H1 (cell line): ENCODE results near the gene TCF7L2. TPM values are rescaled to one million over a fixed set of nuclear protein-coding genes. Genes with fewer than 3 reads are reported as not detected.
A peak's percentile ranks its signal among the peaks of the same experiment; 100 is the strongest.

Experiments used
- CTCF ChIA-PET: fragments of 300-600 bp; sonication (Branson Sonifier 250); formaldehyde crosslinking; loops from one replicate; lab custom pipeline; 2021; ENCODE audit not compliant: partially characterized antibody; lab: Charles Lee
- POLR2A ChIA-PET: fragments of 300-600 bp; sonication (Branson Sonifier 250); formaldehyde crosslinking; loops from one replicate; lab custom pipeline; 2021; ENCODE audit warnings: inconsistent platforms; ENCODE audit not compliant: partially characterized antibody; lab: Charles Lee
- DNase-seq, 2 experiments: peaks; one replicate each; pipeline versions ENCODE4 v3.0.0 to v3.0.0-alpha.2; 2010 to 2022; ENCODE audit warnings: low spot score in 2 of 2, low read depth in 1 of 2, mixed read lengths in 1 of 2
- FAIRE-seq: peaks from 2 replicates; lab custom pipeline; 2011; peaks lifted over from hg19 to GRCh38; lab: Jason Lieb, UNC
- H2AFZ ChIP-seq: 2 replicates; pipeline ENCODE4 v1.8.1; 2012; ENCODE audit warnings: low read length, inconsistent platforms
- H2AK5ac ChIP-seq: 2 replicates; pipeline ENCODE4 v1.6.1; 2013; ENCODE audit warnings: low read depth, low read length
- H2BK120ac ChIP-seq: replicated peaks from 2 replicates; pipeline ENCODE3; 2013; ENCODE audit warnings: low read depth, low read length, inconsistent platforms
- H2BK12ac ChIP-seq: 2 replicates; pipeline ENCODE4 v1.6.1; 2013; ENCODE audit warnings: low read depth, low read length
- H2BK15ac ChIP-seq: 2 replicates; pipeline ENCODE4 v1.6.1; 2013; ENCODE audit warnings: low read length
- H2BK20ac ChIP-seq: 2 replicates; pipeline ENCODE4 v1.6.1; 2013; ENCODE audit warnings: low read length
- H2BK5ac ChIP-seq: 2 replicates; pipeline ENCODE4 v1.6.1; 2013; ENCODE audit warnings: low read depth, low read length
- H3K14ac ChIP-seq: 2 replicates; pipeline ENCODE4 v1.6.1; 2013; ENCODE audit warnings: inconsistent platforms; ENCODE audit not compliant: insufficient read length
- H3K18ac ChIP-seq: 2 replicates; pipeline ENCODE4 v1.6.1; 2013; ENCODE audit warnings: low read length; ENCODE audit errors: extremely low read depth
- H3K23ac ChIP-seq: 2 replicates; pipeline ENCODE4 v1.6.1; 2013; ENCODE audit warnings: inconsistent platforms; ENCODE audit not compliant: insufficient read length
- H3K23me2 ChIP-seq: 2 replicates; pipeline ENCODE4 v1.6.1; 2013; ENCODE audit warnings: low read depth, low read length
- H3K27ac ChIP-seq: 2 replicates; pipeline ENCODE4 v1.6.1; 2011; ENCODE audit warnings: low read depth, low read length, inconsistent platforms
- H3K27me3 ChIP-seq, 4 experiments: replicated peaks in 1 of 4; 1 replicate in 1 of 4; 2 replicates in 3 of 4; pipeline versions ENCODE4 v1.6.1 to v1.8.1; 2011 to 2013; ENCODE audit warnings: low read length in 3 of 4, mild to moderate bottlenecking in 3 of 4, inconsistent platforms in 2 of 4, mixed read lengths in 2 of 4, moderate library complexity in 1 of 4; ENCODE audit not compliant: control insufficient read depth in 3 of 4, insufficient read depth in 3 of 4; ENCODE audit errors: extremely low read depth in 1 of 4
- H3K36me3 ChIP-seq, 4 experiments: 2 replicates each; pipeline versions ENCODE4 v1.6.1 to v1.8.1; 2011 to 2013; ENCODE audit warnings: mild to moderate bottlenecking in 4 of 4, low read length in 3 of 4, moderate library complexity in 2 of 4, control low read depth in 1 of 4, inconsistent platforms in 1 of 4; ENCODE audit not compliant: insufficient read depth in 4 of 4, control insufficient read depth in 2 of 4
- H3K4ac ChIP-seq: replicated peaks from 2 replicates; pipeline ENCODE3; 2013; ENCODE audit warnings: low read length, low read depth, mixed read lengths, inconsistent platforms; ENCODE audit not compliant: insufficient read length
- H3K4me1 ChIP-seq, 4 experiments: replicated peaks in 1 of 4; 1 replicate in 1 of 4; 2 replicates in 3 of 4; pipeline versions ENCODE4 v1.6.1 to v1.8.1; 2011 to 2013; ENCODE audit warnings: low read length in 3 of 4, inconsistent platforms in 2 of 4, mixed read lengths in 1 of 4; ENCODE audit not compliant: insufficient read depth in 4 of 4, control insufficient read depth in 3 of 4
- H3K4me2 ChIP-seq, 2 experiments: 2 replicates each; pipeline versions ENCODE4 v1.6.1 to v1.8.1; 2011 to 2013; ENCODE audit warnings: low read depth in 2 of 2, low read length in 2 of 2, control low read depth in 1 of 2, inconsistent platforms in 1 of 2, mild to moderate bottlenecking in 1 of 2; ENCODE audit not compliant: insufficient read depth in 1 of 2
- H3K4me3 ChIP-seq, 4 experiments: fragments of 200-600, 300-600 bp in 1 of 4; sonication (generic), shearing (Covaris generic), sonication (Bioruptor Twin) in 1 of 4; 2 replicates each; pipeline versions ENCODE4 v1.5.1 to v1.8.1; 2011 to 2016; ENCODE audit warnings: low read length in 4 of 4, low read depth in 3 of 4, control low read depth in 2 of 4, inconsistent platforms in 2 of 4, mild to moderate bottlenecking in 2 of 4, mixed read lengths in 1 of 4, moderate library complexity in 1 of 4; ENCODE audit not compliant: insufficient read depth in 2 of 4; ENCODE audit errors: extremely low read depth in 1 of 4
- H3K56ac ChIP-seq: replicated peaks from 2 replicates; pipeline ENCODE3; 2013; ENCODE audit warnings: low read depth, mild to moderate bottlenecking, mixed read lengths, low read length, inconsistent platforms; ENCODE audit not compliant: insufficient read length
- H3K79me1 ChIP-seq: 2 replicates; pipeline ENCODE4 v1.6.1; 2013; ENCODE audit warnings: low read depth, low read length, control low read depth
- H3K79me2 ChIP-seq, 2 experiments: 2 replicates each; pipeline versions ENCODE4 v1.6.1 to v1.8.1; 2012 to 2013; ENCODE audit warnings: low read length in 2 of 2, mild to moderate bottlenecking in 2 of 2, inconsistent platforms in 1 of 2; ENCODE audit not compliant: insufficient read depth in 2 of 2, control insufficient read depth in 1 of 2
- H3K9ac ChIP-seq, 4 experiments: replicated peaks in 1 of 4; 1 replicate in 1 of 4; 2 replicates in 3 of 4; pipeline versions ENCODE4 v1.6.1 to v1.8.1; 2011 to 2013; ENCODE audit warnings: low read depth in 3 of 4, low read length in 3 of 4, control low read depth in 2 of 4, mild to moderate bottlenecking in 2 of 4, moderate library complexity in 2 of 4, inconsistent platforms in 1 of 4; ENCODE audit errors: extremely low read depth in 1 of 4
- H3K9me3 ChIP-seq, 2 experiments: 2 replicates each; pipeline versions ENCODE4 v1.6.1 to v1.8.1; 2012 to 2013; ENCODE audit warnings: mild to moderate bottlenecking in 2 of 2, moderate library complexity in 2 of 2, control low read depth in 1 of 2, inconsistent platforms in 1 of 2, low read depth in 1 of 2, low read length in 1 of 2, mixed read lengths in 1 of 2; ENCODE audit not compliant: insufficient read depth in 2 of 2
- H4K20me1 ChIP-seq, 2 experiments: replicated peaks in 1 of 2; 2 replicates each; pipeline versions ENCODE3 to v1.8.1; 2011 to 2013; ENCODE audit warnings: inconsistent platforms in 2 of 2, low read length in 2 of 2, mild to moderate bottlenecking in 1 of 2; ENCODE audit not compliant: insufficient read depth in 2 of 2, control insufficient read depth in 1 of 2
- H4K5ac ChIP-seq: 2 replicates; pipeline ENCODE4 v1.6.1; 2013; ENCODE audit warnings: low read length, low read depth, mixed read lengths, inconsistent platforms; ENCODE audit not compliant: insufficient read length
- H4K8ac ChIP-seq: 2 replicates; pipeline ENCODE4 v1.8.0; 2013; ENCODE audit warnings: mild to moderate bottlenecking, moderate library complexity, low read length, inconsistent platforms; ENCODE audit not compliant: insufficient read depth; ENCODE audit errors: extremely low read depth
- H4K91ac ChIP-seq: replicated peaks from 2 replicates; pipeline ENCODE3; 2013; ENCODE audit warnings: low read length, mixed read lengths, inconsistent platforms; ENCODE audit not compliant: insufficient read length
- CHD1 ChIP-seq: IDR thresholded peaks from 2 replicates; pipeline ENCODE4 v1.6.1; 2012; ENCODE audit warnings: low read depth, low read length, improper control_type of control experiment
- CTBP2 ChIP-seq: IDR thresholded peaks from 2 replicates; pipeline ENCODE4 v1.7.0; 2011; ENCODE audit warnings: borderline replicate concordance, mild to moderate bottlenecking, moderate library complexity, mixed read lengths, low read length; ENCODE audit not compliant: insufficient read depth, insufficient read length
- FOSL1 ChIP-seq: IDR thresholded peaks from 2 replicates; pipeline ENCODE4 v1.6.1; 2011; ENCODE audit warnings: mild to moderate bottlenecking, low read depth, low read length, moderate library complexity; ENCODE audit not compliant: insufficient read depth
- POLR2AphosphoS5 ChIP-seq: IDR thresholded peaks from 2 replicates; pipeline ENCODE4 v1.6.1; 2011; ENCODE audit warnings: low read depth, low read length
- POU5F1 ChIP-seq: IDR thresholded peaks from 2 replicates; pipeline ENCODE4 v1.6.1; 2011; ENCODE audit warnings: low read depth, mild to moderate bottlenecking, low read length, moderate library complexity
- RAD21 ChIP-seq, 2 experiments: IDR thresholded peaks in 1 of 2; conservative IDR thresholded peaks in 1 of 2; 2 replicates each; pipeline ENCODE4 v1.6.1; 2011; ENCODE audit warnings: low read depth in 2 of 2, low read length in 2 of 2, improper control_type of control experiment in 1 of 2, inconsistent platforms in 1 of 2, mild to moderate bottlenecking in 1 of 2, moderate library complexity in 1 of 2
- RXRA ChIP-seq: IDR thresholded peaks from 2 replicates; pipeline ENCODE4 v1.6.1; 2011; ENCODE audit warnings: low read depth, mild to moderate bottlenecking, low read length, moderate library complexity; ENCODE audit not compliant: insufficient read depth
- SAP30 ChIP-seq: fragments of 300-600 bp; sonication (generic); IDR thresholded peaks from 2 replicates; pipeline ENCODE4 v1.7.1; 2012; ENCODE audit warnings: low read length, moderate library complexity, mild to moderate bottlenecking, inconsistent platforms; ENCODE audit not compliant: insufficient read depth, insufficient replicate concordance
- SP1 ChIP-seq: IDR thresholded peaks from 2 replicates; pipeline ENCODE4 v1.6.1; 2011; ENCODE audit warnings: low read depth, low read length
- TEAD4 ChIP-seq: IDR thresholded peaks from 2 replicates; pipeline ENCODE4 v1.6.1; 2012; ENCODE audit warnings: low read depth, low read length, inconsistent platforms, mixed read lengths
- WGBS, 2 experiments: shearing (Covaris generic) in 1 of 2; methylation state at CpG; one replicate each; pipeline versions ENCODE4 v1.1.6 to v1.1.7; 2013 to 2015; ENCODE audit warnings: low lambda C conversion rate in 2 of 2, mixed read lengths in 2 of 2, inconsistent platforms in 1 of 2, low coverage in 1 of 2, missing lambda C conversion rate in 1 of 2; ENCODE audit not compliant: insufficient replicate concordance in 2 of 2, insufficient coverage in 1 of 2, insufficient read length in 1 of 2; ENCODE audit errors: extremely low coverage in 1 of 2, missing lambda C conversion rate in 1 of 2; 5-methylcytosine and 5-hydroxymethylcytosine counted together
- polyA plus RNA-seq, 7 experiments: library from polyadenylated mRNA; depleted of rRNA in 3 of 7; stranded (reverse) in 5 of 7; unstranded in 2 of 7; fragments of >200 nt in 5 of 7; fragments of 200-250 nt in 2 of 7; gene quantifications; 1 replicate in 5 of 7; 2 replicates in 1 of 7; 4 replicates in 1 of 7; pipeline versions ENCODE4 v1.2.1 to v1.2.3, GENCODE V29; 2011 to 2013; ENCODE audit warnings: missing spikeins in 2 of 7, mixed read lengths in 2 of 7
- total RNA-seq: library from RNA; stranded (reverse); fragmentation: NEBNext Ultra II Directional; extraction: Animal tissue kit (Norgen Biotek cat#: 25700); gene quantifications from 2 replicates; pipeline ENCODE4 v1.2.1, GENCODE V29; 2021
- TF ChIP-seq, protein P1 (sequence below), 3 experiments: IDR thresholded peaks; 1 replicate in 2 of 3; 2 replicates in 1 of 3; pipeline versions ENCODE4 v1.5.1 to v1.6.1; 2011; ENCODE audit warnings: low read length in 3 of 3, mild to moderate bottlenecking in 3 of 3, inconsistent platforms in 2 of 3, low read depth in 1 of 3, moderate library complexity in 1 of 3; ENCODE audit not compliant: insufficient read depth in 1 of 3; ENCODE audit errors: control extremely low read depth in 1 of 3

The TCF7L2 gene
- total and polyA plus RNA-seq, 2 of the 8 experiments (the other 6 are each of a cell fraction or from before 2014, with no cell fraction given) = 33.9 to 67.3 TPM

DNA sequence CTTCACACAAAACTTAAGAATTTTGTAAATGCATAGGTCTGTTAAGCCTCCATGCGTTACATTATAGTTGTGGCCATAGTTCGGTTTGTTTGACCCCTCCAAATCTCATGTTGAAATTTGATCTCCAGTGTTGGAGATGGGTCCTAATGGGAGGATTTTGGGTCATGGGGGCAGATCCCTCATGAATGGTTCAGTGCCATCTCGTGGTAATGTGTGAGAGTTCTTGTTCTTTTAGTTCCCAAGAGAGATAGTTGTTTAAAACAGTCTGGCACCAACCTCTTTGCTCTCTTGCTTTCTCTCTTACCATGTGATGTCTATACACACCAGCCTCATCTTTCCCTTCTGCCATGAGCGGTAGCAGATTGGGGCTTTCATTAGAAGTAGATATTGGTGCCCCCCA, 264.3 kb downstream of the TCF7L2 start:
- Histone ChIP-seq H3K36me3 (no peaks in the 10 kb centered on the region), H3K56ac (no peak overlapping the region), H4K8ac (no peak overlapping the region), H3K79me1 (no peaks in the 10 kb centered on the region), H3K4me3 (no peak overlapping the region), H2BK15ac (no peak overlapping the region), H2AK5ac (no peak overlapping the region), H3K4me1 (no peaks in the 10 kb centered on the region; a peak in 1 of 7 replicates), H2BK20ac (no peak overlapping the region), H3K23ac (no peak overlapping the region), H3K14ac (no peak overlapping the region), H3K4me2 (no peak overlapping the region), H3K9ac (no peak overlapping the region), H2BK5ac (no peak overlapping the region), H3K27me3 (no peaks in the 10 kb centered on the region), H4K20me1 (no peaks in the 10 kb centered on the region), H2AFZ (no peak overlapping the region), H3K9me3 (no peaks in the 10 kb centered on the region), H2BK12ac (no peak overlapping the region), H3K27ac (no peak overlapping the region), H4K91ac (no peak overlapping the region), H3K18ac (no peak overlapping the region), H3K23me2 (no peaks in the 10 kb centered on the region), H2BK120ac (no peak overlapping the region), H4K5ac (no peak overlapping the region), H3K79me2 (no peaks in the 10 kb centered on the region), H3K4ac (no peak overlapping the region)
- TF ChIP-seq CTBP2 = no peak
- TF ChIP-seq SAP30 = no peak
- no peak for TF ChIP-seq CHD1
- no peak for TF ChIP-seq POLR2AphosphoS5
- no peak for TF ChIP-seq POU5F1
- TF ChIP-seq, protein P1, sequence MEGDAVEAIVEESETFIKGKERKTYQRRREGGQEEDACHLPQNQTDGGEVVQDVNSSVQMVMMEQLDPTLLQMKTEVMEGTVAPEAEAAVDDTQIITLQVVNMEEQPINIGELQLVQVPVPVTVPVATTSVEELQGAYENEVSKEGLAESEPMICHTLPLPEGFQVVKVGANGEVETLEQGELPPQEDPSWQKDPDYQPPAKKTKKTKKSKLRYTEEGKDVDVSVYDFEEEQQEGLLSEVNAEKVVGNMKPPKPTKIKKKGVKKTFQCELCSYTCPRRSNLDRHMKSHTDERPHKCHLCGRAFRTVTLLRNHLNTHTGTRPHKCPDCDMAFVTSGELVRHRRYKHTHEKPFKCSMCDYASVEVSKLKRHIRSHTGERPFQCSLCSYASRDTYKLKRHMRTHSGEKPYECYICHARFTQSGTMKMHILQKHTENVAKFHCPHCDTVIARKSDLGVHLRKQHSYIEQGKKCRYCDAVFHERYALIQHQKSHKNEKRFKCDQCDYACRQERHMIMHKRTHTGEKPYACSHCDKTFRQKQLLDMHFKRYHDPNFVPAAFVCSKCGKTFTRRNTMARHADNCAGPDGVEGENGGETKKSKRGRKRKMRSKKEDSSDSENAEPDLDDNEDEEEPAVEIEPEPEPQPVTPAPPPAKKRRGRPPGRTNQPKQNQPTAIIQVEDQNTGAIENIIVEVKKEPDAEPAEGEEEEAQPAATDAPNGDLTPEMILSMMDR (IDR thresholded peaks at IDR 0.05; ENCODE audit: control extremely low read depth in 1 of 3, insufficient read depth in 1 of 3, low read depth in 1 of 3, low read length in 3 of 3) = peak in 1 of 3 experiments; percentile 23; a peak in 1 of 4 replicates
- TF ChIP-seq FOSL1 = no peak
- TF ChIP-seq TEAD4 = no peak
- TF ChIP-seq RAD21 (IDR thresholded peaks at IDR 0.05 in 1 of 2, conservative IDR thresholded peaks at IDR 0.05 in 1 of 2; ENCODE audit: low read depth in 2 of 2, low read length in 2 of 2) = peak; percentile 41 to 51
- TF ChIP-seq SP1 = no peak
- TF ChIP-seq RXRA = no peak
- ChIA-PET CTCF (interaction anchor here (0.9 to 2.9 kb wide), 2 partner anchors 9 to 50 kb away, joined by 3 to 11 read pairs; no protein-coding TSS in a partner anchor), POLR2A (no interaction called here)
- WGBS, 2 experiments = 81% methylated on average over 4 of the region's 4 CpGs; no CpG with 5 or more reads in 1 of the 2 experiments
- peak; percentile 62 for FAIRE-seq
- no peak for DNase-seq
